GM23338 (cell line): ENCODE measurements around the gene ANKFY1. TPM values are rescaled to one million over a fixed set of nuclear protein-coding genes. Genes with fewer than 3 reads are reported as not detected.
A peak's percentile ranks its signal among the peaks of the same experiment; 100 is the strongest.

Experiments used
- ATAC-seq: fragments of 200-7000 bp; cut with Tn5 transposase; 3 replicates; pipeline ENCODE4 v1.9.1; 2020
- DNase-seq: peaks from one replicate; pipeline ENCODE4 v3.0.0-alpha.2; 2015; ENCODE audit warnings: low spot score
- H2AFZ ChIP-seq: fragments of 200-600 bp; sonication (generic); 2 replicates; pipeline ENCODE4 v1.8.0; 2016; ENCODE audit warnings: antibody characterized with exemption, mild to moderate bottlenecking, moderate library complexity
- H3F3A ChIP-seq: fragments of 200-600 bp; sonication (generic); replicated peaks from 2 replicates; pipeline ENCODE4 v1.8.0; 2017; ENCODE audit warnings: antibody characterized with exemption, mixed run types, low read depth
- H3K27ac ChIP-seq: fragments of 200-600 bp; sonication (generic); 2 replicates; pipeline ENCODE4 v1.6.1; 2016; ENCODE audit warnings: low read depth
- H3K27me3 ChIP-seq: fragments of 200-600 bp; sonication (generic); 2 replicates; pipeline ENCODE4 v1.8.0; 2016; ENCODE audit warnings: mild to moderate bottlenecking, mixed run types, moderate library complexity; ENCODE audit not compliant: insufficient read depth
- H3K36me3 ChIP-seq: fragments of 200-600 bp; sonication (generic); 2 replicates; pipeline ENCODE4 v1.8.0; 2016; ENCODE audit warnings: mild to moderate bottlenecking; ENCODE audit not compliant: insufficient read depth
- H3K4me1 ChIP-seq: fragments of 200-600 bp; sonication (generic); 2 replicates; pipeline ENCODE4 v1.8.0; 2016; ENCODE audit warnings: mild to moderate bottlenecking, moderate library complexity; ENCODE audit not compliant: insufficient read depth
- H3K4me2 ChIP-seq: fragments of 200-600 bp; sonication (generic); 2 replicates; pipeline ENCODE4 v1.7.1; 2017; ENCODE audit warnings: mixed run types
- H3K4me3 ChIP-seq: fragments of 200-600 bp; sonication (generic); 2 replicates; pipeline ENCODE4 v1.6.1; 2016; ENCODE audit warnings: mixed run types
- H3K79me2 ChIP-seq: fragments of 200-600 bp; sonication (generic); replicated peaks from 2 replicates; pipeline ENCODE4 v1.8.0; 2017; ENCODE audit warnings: mild to moderate bottlenecking; ENCODE audit not compliant: insufficient read depth
- H3K9me2 ChIP-seq: fragments of 200-600 bp; sonication (generic); 2 replicates; pipeline ENCODE4 v1.8.0; 2017; ENCODE audit not compliant: insufficient read depth
- H4K20me1 ChIP-seq: fragments of 200-600 bp; sonication (generic); replicated peaks from 2 replicates; pipeline ENCODE4 v1.8.0; 2017; ENCODE audit warnings: mild to moderate bottlenecking; ENCODE audit not compliant: insufficient read depth
- H3K27ac Mint-ChIP-seq: 2 replicates; pipeline ENCODE4 v1.8.0; 2020; ENCODE audit warnings: inconsistent platforms, mild to moderate bottlenecking, moderate library complexity, mixed read lengths
- H3K27me3 Mint-ChIP-seq: 3 replicates; pipeline ENCODE4 v1.8.0; 2022; ENCODE audit warnings: low read depth, mild to moderate bottlenecking, moderate library complexity, mixed read lengths, inconsistent platforms; ENCODE audit not compliant: insufficient read depth, poor library complexity
- H3K36me3 Mint-ChIP-seq: 3 replicates; pipeline ENCODE4 v1.8.0; 2021; ENCODE audit warnings: low read depth, mild to moderate bottlenecking, inconsistent platforms, moderate library complexity, mixed read lengths
- H3K4me1 Mint-ChIP-seq: 3 replicates; pipeline ENCODE4 v1.8.0; 2020; ENCODE audit warnings: mild to moderate bottlenecking, inconsistent platforms, mixed read lengths
- H3K4me3 Mint-ChIP-seq: 3 replicates; pipeline ENCODE4 v1.8.0; 2021; ENCODE audit warnings: moderate library complexity, mild to moderate bottlenecking, inconsistent platforms, mixed read lengths
- H3K9me3 Mint-ChIP-seq: 3 replicates; pipeline ENCODE4 v1.8.0; 2020; ENCODE audit warnings: moderate library complexity, mild to moderate bottlenecking, inconsistent platforms, mixed read lengths
- CREB1 ChIP-seq: fragments of 250-450 bp; sonication (Bioruptor Pico); IDR thresholded peaks from 2 replicates; pipeline ENCODE4 v1.5.0; 2020; ENCODE audit warnings: low read depth, mild to moderate bottlenecking, moderate library complexity
- EZH2 ChIP-seq: fragments of 200-600 bp; sonication (generic); IDR thresholded peaks from one replicate; pipeline ENCODE4 v1.8.0; 2017; ENCODE audit warnings: antibody characterized with exemption, mild to moderate bottlenecking, low read depth; ENCODE audit not compliant: unreplicated experiment
- EZH2phosphoT487 ChIP-seq: fragments of 200-600 bp; sonication (generic); IDR thresholded peaks from one replicate; pipeline ENCODE4 v1.8.1; 2018; ENCODE audit warnings: antibody characterized with exemption; ENCODE audit not compliant: unreplicated experiment
- JUNB ChIP-seq: IDR thresholded peaks from one replicate; pipeline ENCODE4 v1.6.1; 2016; ENCODE audit warnings: antibody characterized with exemption; ENCODE audit not compliant: unreplicated experiment
- NANOG ChIP-seq: IDR thresholded peaks from 2 replicates; pipeline ENCODE4 v1.6.1; 2016; ENCODE audit warnings: antibody characterized with exemption, borderline replicate concordance
- POLR2AphosphoS5 ChIP-seq: IDR thresholded peaks from 2 replicates; pipeline ENCODE4 v1.6.1; 2016; ENCODE audit warnings: antibody characterized with exemption, low read depth
- STAT1 ChIP-seq: IDR thresholded peaks from one replicate; pipeline ENCODE4 v1.6.1; 2016; ENCODE audit warnings: antibody characterized with exemption; ENCODE audit not compliant: unreplicated experiment
- ZNF114 ChIP-seq: fragments of 250-450 bp; sonication (Bioruptor Pico); IDR thresholded peaks from 2 replicates; pipeline ENCODE4 v1.5.0; 2020; ENCODE audit warnings: mild to moderate bottlenecking, moderate library complexity
- ZNF331 ChIP-seq: fragments of 250-450 bp; sonication (Bioruptor Pico); IDR thresholded peaks from 2 replicates; pipeline ENCODE4 v1.5.0; 2020; ENCODE audit warnings: low read depth, mild to moderate bottlenecking, moderate library complexity
- polyA plus RNA-seq: library from polyadenylated mRNA; unstranded; fragments of >200 nt; fragmentation: Nextera tagmentation; extraction: Ambion mirVana; gene quantifications from 2 replicates; pipeline ENCODE4 v1.2.1, GENCODE V29; 2016
- total RNA-seq: library from RNA; depleted of rRNA; stranded (reverse); fragments of >200 nt; shearing (Covaris generic); gene quantifications from 2 replicates; pipeline ENCODE4 v1.2.3, GENCODE V29; 2014
- TF ChIP-seq, protein P1 (sequence below), 2 experiments: fragments of 200-600 bp in 1 of 2; sonication (generic) in 1 of 2; conservative IDR thresholded peaks; 2 replicates each; pipeline versions ENCODE4 v1.5.1 to v1.6.1; 2016 to 2017; ENCODE audit warnings: antibody characterized with exemption in 2 of 2, low read depth in 2 of 2, mild to moderate bottlenecking in 2 of 2, moderate library complexity in 1 of 2
- TF ChIP-seq, protein P2 (sequence below): IDR thresholded peaks from 2 replicates; pipeline ENCODE4 v1.6.1; 2016; ENCODE audit warnings: antibody characterized with exemption
- TF ChIP-seq, protein P3 (sequence below): IDR thresholded peaks from one replicate; pipeline ENCODE4 v1.6.1; 2018; ENCODE audit warnings: antibody characterized with exemption; ENCODE audit not compliant: unreplicated experiment
- TF ChIP-seq, protein P4 (sequence below): fragments of 250-450 bp; sonication (Bioruptor Pico); IDR thresholded peaks from 2 replicates; pipeline ENCODE4 v1.5.0; 2020; ENCODE audit warnings: mild to moderate bottlenecking, moderate library complexity

The ANKFY1 gene
- total and polyA plus RNA-seq, 2 experiments from 2014 or later: 12.9 to 44.4 TPM

DNA sequence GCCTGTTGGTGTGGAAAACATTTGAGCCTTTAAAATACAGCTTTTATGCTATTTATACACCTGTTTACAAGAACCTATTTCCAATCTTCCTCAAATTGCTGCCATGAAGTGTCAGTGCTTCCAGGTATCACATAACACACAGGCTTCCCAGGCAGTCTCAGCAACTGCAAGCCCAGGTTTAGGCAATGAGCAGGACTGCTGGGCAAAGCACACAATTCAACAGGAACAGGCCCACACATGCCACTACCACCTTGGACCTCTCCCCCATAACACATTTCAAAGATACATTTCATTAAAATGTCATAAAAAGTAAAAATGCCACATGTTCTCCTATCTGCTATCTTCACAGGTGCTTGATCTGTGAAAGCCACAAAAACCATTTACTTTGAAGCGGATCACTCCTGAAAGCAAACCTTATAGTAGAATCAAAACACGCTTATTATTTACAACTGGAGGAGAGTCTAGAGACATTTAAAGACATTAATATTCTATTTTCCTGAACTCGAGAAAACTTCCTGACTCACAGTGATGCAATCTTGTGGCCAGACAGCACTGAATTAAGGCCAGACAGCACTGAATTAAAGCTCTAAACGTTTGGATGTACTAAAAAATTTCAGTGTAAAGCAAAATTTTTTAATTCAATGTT is 31.5 kb downstream of the ANKFY1 start:
- Histone ChIP-seq H3K4me2 (no peak overlapping the region), H3K4me1 (no peaks in the 10 kb centered on the region), H3K36me3 (peaks cover 4% of the 10 kb centered on the region), H3K4me3 (no peak overlapping the region), H2AFZ (no peak overlapping the region), H3K27ac (peak overlapping the region; percentile 62), H4K20me1 (peaks cover 4% of the 10 kb centered on the region; the same call in 1 of the 2 replicates), H3F3A (no peaks in the 10 kb centered on the region), H3K79me2 (0 out of 2 replicates have a peak, but pooled peaks cover 5% of the 10 kb centered on the region), H3K9me2 (no peaks in the 10 kb centered on the region), H3K27me3 (no peaks in the 10 kb centered on the region)
- ATAC-seq (no peak), DNase-seq (no peak)
- H3K27ac Mint-ChIP-seq: peak overlapping the region; percentile 62
- H3K4me3 Mint-ChIP-seq: no peak overlapping the region
- no peaks in the 10 kb centered on the region for H3K27me3 Mint-ChIP-seq
- no peaks in the 10 kb centered on the region for H3K9me3 Mint-ChIP-seq
- peaks cover 25% of the 10 kb centered on the region; the same call in 2 of the 3 replicates for H3K36me3 Mint-ChIP-seq
- H3K4me1 Mint-ChIP-seq: no peaks in the 10 kb centered on the region
- no peak for TF ChIP-seq CREB1 (CRISPR knock-in tag)
- TF ChIP-seq POLR2AphosphoS5: no peak
- no peak for TF ChIP-seq JUNB
- TF ChIP-seq ZNF114 (CRISPR knock-in tag): no peak
- TF ChIP-seq, protein P1, sequence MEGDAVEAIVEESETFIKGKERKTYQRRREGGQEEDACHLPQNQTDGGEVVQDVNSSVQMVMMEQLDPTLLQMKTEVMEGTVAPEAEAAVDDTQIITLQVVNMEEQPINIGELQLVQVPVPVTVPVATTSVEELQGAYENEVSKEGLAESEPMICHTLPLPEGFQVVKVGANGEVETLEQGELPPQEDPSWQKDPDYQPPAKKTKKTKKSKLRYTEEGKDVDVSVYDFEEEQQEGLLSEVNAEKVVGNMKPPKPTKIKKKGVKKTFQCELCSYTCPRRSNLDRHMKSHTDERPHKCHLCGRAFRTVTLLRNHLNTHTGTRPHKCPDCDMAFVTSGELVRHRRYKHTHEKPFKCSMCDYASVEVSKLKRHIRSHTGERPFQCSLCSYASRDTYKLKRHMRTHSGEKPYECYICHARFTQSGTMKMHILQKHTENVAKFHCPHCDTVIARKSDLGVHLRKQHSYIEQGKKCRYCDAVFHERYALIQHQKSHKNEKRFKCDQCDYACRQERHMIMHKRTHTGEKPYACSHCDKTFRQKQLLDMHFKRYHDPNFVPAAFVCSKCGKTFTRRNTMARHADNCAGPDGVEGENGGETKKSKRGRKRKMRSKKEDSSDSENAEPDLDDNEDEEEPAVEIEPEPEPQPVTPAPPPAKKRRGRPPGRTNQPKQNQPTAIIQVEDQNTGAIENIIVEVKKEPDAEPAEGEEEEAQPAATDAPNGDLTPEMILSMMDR (conservative IDR thresholded peaks at IDR 0.05; ENCODE audit: low read depth in 2 of 2): no peak
- TF ChIP-seq STAT1: no peak
- TF ChIP-seq, protein P2, sequence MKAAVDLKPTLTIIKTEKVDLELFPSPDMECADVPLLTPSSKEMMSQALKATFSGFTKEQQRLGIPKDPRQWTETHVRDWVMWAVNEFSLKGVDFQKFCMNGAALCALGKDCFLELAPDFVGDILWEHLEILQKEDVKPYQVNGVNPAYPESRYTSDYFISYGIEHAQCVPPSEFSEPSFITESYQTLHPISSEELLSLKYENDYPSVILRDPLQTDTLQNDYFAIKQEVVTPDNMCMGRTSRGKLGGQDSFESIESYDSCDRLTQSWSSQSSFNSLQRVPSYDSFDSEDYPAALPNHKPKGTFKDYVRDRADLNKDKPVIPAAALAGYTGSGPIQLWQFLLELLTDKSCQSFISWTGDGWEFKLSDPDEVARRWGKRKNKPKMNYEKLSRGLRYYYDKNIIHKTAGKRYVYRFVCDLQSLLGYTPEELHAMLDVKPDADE: no peak
- no peak for TF ChIP-seq EZH2phosphoT487
- TF ChIP-seq, protein P3, sequence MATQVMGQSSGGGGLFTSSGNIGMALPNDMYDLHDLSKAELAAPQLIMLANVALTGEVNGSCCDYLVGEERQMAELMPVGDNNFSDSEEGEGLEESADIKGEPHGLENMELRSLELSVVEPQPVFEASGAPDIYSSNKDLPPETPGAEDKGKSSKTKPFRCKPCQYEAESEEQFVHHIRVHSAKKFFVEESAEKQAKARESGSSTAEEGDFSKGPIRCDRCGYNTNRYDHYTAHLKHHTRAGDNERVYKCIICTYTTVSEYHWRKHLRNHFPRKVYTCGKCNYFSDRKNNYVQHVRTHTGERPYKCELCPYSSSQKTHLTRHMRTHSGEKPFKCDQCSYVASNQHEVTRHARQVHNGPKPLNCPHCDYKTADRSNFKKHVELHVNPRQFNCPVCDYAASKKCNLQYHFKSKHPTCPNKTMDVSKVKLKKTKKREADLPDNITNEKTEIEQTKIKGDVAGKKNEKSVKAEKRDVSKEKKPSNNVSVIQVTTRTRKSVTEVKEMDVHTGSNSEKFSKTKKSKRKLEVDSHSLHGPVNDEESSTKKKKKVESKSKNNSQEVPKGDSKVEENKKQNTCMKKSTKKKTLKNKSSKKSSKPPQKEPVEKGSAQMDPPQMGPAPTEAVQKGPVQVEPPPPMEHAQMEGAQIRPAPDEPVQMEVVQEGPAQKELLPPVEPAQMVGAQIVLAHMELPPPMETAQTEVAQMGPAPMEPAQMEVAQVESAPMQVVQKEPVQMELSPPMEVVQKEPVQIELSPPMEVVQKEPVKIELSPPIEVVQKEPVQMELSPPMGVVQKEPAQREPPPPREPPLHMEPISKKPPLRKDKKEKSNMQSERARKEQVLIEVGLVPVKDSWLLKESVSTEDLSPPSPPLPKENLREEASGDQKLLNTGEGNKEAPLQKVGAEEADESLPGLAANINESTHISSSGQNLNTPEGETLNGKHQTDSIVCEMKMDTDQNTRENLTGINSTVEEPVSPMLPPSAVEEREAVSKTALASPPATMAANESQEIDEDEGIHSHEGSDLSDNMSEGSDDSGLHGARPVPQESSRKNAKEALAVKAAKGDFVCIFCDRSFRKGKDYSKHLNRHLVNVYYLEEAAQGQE: no peak
- no peak for TF ChIP-seq NANOG
- no peak for TF ChIP-seq ZNF331 (CRISPR knock-in tag)
- TF ChIP-seq, protein P4, sequence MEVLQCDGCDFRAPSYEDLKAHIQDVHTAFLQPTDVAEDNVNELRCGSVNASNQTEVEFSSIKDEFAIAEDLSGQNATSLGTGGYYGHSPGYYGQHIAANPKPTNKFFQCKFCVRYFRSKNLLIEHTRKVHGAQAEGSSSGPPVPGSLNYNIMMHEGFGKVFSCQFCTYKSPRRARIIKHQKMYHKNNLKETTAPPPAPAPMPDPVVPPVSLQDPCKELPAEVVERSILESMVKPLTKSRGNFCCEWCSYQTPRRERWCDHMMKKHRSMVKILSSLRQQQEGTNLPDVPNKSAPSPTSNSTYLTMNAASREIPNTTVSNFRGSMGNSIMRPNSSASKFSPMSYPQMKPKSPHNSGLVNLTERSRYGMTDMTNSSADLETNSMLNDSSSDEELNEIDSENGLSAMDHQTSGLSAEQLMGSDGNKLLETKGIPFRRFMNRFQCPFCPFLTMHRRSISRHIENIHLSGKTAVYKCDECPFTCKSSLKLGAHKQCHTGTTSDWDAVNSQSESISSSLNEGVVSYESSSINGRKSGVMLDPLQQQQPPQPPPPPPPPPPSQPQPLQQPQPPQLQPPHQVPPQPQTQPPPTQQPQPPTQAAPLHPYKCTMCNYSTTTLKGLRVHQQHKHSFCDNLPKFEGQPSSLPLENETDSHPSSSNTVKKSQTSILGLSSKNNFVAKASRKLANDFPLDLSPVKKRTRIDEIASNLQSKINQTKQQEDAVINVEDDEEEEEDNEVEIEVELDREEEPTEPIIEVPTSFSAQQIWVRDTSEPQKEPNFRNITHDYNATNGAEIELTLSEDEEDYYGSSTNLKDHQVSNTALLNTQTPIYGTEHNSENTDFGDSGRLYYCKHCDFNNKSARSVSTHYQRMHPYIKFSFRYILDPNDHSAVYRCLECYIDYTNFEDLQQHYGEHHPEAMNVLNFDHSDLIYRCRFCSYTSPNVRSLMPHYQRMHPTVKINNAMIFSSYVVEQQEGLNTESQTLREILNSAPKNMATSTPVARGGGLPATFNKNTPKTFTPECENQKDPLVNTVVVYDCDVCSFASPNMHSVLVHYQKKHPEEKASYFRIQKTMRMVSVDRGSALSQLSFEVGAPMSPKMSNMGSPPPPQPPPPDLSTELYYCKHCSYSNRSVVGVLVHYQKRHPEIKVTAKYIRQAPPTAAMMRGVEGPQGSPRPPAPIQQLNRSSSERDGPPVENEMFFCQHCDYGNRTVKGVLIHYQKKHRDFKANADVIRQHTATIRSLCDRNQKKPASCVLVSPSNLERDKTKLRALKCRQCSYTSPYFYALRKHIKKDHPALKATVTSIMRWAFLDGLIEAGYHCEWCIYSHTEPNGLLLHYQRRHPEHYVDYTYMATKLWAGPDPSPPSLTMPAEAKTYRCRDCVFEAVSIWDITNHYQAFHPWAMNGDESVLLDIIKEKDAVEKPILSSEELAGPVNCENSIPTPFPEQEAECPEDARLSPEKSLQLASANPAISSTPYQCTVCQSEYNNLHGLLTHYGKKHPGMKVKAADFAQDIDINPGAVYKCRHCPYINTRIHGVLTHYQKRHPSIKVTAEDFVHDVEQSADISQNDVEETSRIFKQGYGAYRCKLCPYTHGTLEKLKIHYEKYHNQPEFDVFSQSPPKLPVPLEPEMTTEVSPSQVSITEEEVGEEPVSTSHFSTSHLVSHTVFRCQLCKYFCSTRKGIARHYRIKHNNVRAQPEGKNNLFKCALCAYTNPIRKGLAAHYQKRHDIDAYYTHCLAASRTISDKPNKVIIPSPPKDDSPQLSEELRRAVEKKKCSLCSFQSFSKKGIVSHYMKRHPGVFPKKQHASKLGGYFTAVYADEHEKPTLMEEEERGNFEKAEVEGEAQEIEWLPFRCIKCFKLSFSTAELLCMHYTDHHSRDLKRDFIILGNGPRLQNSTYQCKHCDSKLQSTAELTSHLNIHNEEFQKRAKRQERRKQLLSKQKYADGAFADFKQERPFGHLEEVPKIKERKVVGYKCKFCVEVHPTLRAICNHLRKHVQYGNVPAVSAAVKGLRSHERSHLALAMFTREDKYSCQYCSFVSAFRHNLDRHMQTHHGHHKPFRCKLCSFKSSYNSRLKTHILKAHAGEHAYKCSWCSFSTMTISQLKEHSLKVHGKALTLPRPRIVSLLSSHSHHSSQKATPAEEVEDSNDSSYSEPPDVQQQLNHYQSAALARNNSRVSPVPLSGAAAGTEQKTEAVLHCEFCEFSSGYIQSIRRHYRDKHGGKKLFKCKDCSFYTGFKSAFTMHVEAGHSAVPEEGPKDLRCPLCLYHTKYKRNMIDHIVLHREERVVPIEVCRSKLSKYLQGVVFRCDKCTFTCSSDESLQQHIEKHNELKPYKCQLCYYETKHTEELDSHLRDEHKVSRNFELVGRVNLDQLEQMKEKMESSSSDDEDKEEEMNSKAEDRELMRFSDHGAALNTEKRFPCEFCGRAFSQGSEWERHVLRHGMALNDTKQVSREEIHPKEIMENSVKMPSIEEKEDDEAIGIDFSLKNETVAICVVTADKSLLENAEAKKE (CRISPR knock-in tag): no peak
- no peak for TF ChIP-seq EZH2
